ENCODE data around the gene SORD. TPM values are rescaled to one million over a fixed set of nuclear protein-coding genes. Genes with fewer than 3 reads are reported as not detected.
A peak's percentile ranks its signal among the peaks of the same experiment; 100 is the strongest.
"Not testable (repeated sequence)": the region's sequence is repeated elsewhere in the genome, so short reads cannot be mapped to it uniquely, and the experiment has no call there.

The SORD gene
- 32.6 to 36.1 TPM (median 34.5 TPM) in 3 replicates for total RNA-seq

DNA sequence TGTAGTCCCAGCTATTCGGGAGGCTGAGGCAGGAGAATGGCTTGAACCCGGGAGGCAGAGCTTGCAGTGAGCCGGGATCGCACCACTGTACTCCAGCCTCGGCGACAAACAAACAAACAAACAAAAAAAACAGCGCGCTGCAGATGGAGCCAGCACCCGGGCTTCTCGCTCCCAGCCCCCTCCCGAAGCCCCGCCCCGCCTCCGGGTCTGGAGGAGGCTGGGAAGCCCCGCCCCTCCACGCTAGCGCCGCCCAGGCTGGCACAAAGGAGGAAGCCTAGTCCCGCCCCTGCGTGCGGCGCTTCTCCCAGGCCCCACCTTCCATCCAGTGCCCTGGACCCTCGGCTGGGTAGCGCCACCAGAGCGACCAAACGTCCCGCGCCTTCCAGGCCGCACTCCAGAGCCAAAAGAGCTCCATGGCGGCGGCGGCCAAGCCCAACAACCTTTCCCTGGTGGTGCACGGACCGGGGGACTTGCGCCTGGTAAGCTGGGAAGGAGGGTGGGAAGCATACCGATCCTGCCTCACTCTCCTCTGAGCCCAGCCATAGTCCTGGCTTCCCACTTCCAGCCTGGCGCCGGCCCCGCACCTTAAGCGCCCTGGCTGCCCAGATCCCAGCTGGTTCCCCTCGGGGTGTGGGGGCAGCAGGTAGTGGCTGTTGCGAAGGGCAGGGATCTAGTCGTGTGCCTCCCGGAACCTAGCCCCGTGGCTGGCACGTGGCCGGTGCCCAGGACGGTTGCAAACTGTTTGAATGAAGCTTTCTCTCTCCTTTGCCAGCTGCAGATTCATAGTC, at the start of gene SORD:
Gene SORD, plus strand, starts transcription at position 325 of the 788 bp plus-strand sequence. Its CDS starts 89 bp downstream, at position 414.
- DNase-seq (ENCODE audit: low spot score in 2 of 2, unreplicated experiment in 2 of 2): peak; percentile 94 to 97
- H3K9me3 Mint-ChIP-seq: no peaks in the 10 kb centered on the region
- TF ChIP-seq, protein P1, sequence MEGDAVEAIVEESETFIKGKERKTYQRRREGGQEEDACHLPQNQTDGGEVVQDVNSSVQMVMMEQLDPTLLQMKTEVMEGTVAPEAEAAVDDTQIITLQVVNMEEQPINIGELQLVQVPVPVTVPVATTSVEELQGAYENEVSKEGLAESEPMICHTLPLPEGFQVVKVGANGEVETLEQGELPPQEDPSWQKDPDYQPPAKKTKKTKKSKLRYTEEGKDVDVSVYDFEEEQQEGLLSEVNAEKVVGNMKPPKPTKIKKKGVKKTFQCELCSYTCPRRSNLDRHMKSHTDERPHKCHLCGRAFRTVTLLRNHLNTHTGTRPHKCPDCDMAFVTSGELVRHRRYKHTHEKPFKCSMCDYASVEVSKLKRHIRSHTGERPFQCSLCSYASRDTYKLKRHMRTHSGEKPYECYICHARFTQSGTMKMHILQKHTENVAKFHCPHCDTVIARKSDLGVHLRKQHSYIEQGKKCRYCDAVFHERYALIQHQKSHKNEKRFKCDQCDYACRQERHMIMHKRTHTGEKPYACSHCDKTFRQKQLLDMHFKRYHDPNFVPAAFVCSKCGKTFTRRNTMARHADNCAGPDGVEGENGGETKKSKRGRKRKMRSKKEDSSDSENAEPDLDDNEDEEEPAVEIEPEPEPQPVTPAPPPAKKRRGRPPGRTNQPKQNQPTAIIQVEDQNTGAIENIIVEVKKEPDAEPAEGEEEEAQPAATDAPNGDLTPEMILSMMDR (IDR thresholded peaks at IDR 0.05; ENCODE audit: unreplicated experiment): no peak
- peaks cover 17% of the 10 kb centered on the region for H3K4me1 Mint-ChIP-seq
- H3K36me3 Mint-ChIP-seq: no peaks in the 10 kb centered on the region
- H3K27me3 Mint-ChIP-seq (ENCODE audit: low read depth): peaks cover 23% of the 10 kb centered on the region
- peak within 1 kb of the TSS; percentile 67 for H3K27ac Mint-ChIP-seq
- H3K4me3 Mint-ChIP-seq: peak within 1 kb of the TSS; percentile 87

DNA sequence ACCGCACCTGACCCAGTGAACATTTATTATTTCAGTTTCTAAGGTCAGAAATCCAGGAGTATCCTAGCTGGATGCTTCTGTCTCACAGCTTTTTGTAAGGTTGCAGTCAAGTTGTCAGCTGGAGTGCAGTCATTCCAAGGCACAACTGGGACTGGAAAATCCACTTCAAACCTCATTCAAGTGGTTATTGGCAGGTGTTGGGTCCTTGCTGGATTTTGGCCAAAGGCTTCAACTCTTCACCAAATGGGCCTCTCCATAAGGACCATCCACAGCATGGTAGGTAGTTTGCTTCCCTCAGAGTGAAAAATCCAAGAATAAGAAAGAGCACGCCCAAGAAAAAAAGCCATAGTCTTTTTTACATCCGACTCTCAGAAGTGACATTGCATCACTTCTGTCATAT, 46.8 kb upstream of the SORD start:
- not testable (repeated sequence) for H3K27me3 Mint-ChIP-seq (ENCODE audit: low read depth); H3K9me3 Mint-ChIP-seq; H3K27ac Mint-ChIP-seq; H3K36me3 Mint-ChIP-seq; H3K4me1 Mint-ChIP-seq; DNase-seq (ENCODE audit: low spot score in 2 of 2, unreplicated experiment in 2 of 2); H3K4me3 Mint-ChIP-seq

DNA sequence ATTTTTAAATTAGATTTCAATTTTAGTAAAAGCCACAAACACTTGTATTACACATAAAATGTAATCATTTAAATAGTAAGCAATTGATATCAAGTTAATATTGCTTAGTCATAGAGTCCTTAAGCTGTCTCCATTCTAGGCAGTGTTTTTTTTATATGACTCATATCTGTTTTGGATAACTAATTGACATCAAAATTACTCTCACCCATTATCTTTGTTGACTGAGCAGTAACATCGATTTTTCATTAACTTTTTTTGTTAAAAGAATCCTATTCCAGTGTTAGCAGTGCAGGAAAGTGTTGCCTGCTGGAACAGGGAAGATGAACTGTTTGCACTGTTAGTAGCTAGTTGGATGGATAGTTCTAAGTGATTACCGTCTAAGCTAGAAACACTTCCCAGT, 45.2 kb upstream of the SORD start:
- not testable (repeated sequence) for H3K9me3 Mint-ChIP-seq; H3K36me3 Mint-ChIP-seq; DNase-seq (ENCODE audit: low spot score in 2 of 2, unreplicated experiment in 2 of 2); H3K4me3 Mint-ChIP-seq; H3K4me1 Mint-ChIP-seq; H3K27ac Mint-ChIP-seq; H3K27me3 Mint-ChIP-seq (ENCODE audit: low read depth)

DNA sequence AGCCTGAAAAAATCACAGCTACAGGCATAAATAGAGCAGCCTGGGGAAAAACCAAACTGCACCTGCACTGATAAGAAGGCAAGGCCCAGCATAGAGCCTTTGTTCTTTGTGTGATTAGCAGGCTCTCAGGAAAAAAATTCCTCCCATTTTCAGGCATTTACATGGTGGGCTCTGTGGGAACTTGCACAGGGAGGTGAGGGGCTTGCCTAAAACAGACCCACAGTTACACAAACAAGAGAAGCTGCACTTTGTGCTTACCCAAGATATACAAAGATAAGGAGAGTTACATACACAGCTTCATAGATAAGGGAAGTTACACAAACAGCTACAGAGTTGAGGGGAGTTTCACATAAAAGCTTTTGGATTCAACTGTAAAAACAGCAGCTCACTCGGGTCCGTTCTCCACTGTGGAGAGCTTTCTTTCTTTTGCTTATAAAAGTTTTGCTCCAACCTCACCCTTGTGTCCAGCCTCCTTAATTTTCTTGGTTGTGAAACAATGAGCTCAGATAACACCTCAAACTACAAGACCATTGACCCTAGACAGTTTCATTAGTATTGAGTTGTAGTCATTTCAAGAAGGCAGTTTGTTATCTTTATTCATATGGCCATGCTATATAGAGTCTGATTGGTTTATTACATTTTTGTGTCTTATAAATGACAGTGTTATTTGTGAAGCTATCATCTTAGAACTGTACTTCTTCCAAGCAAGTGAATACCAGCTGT, 43.2 kb upstream of the SORD start:
- H3K27ac Mint-ChIP-seq: peak overlapping the region; percentile 56
- H3K4me1 Mint-ChIP-seq; H3K27me3 Mint-ChIP-seq (ENCODE audit: low read depth); H3K9me3 Mint-ChIP-seq; DNase-seq (ENCODE audit: low spot score in 2 of 2, unreplicated experiment in 2 of 2); H3K36me3 Mint-ChIP-seq; H3K4me3 Mint-ChIP-seq: not testable (repeated sequence)

DNA sequence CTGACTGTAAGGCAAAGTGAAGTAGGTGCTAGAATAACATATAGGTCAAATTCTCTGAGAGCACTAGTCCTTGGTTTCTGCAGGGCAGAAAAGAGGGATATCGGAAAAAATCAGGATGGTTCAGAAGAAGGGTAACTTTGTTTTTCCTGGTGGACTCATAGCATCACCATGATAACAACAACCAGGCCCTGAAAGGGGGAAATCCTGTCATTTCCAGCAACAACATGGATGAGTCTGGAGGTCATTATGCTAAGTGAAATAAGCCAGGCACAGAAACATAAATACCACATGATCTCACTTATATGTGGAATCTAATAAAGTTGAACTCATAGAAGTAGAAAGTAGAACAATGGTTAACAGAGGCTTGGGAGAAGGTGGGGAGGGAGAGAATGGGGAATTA, 38.9 kb upstream of the SORD start:
- H3K4me3 Mint-ChIP-seq; H3K9me3 Mint-ChIP-seq; H3K36me3 Mint-ChIP-seq; H3K4me1 Mint-ChIP-seq; H3K27me3 Mint-ChIP-seq (ENCODE audit: low read depth); DNase-seq (ENCODE audit: low spot score in 2 of 2, unreplicated experiment in 2 of 2): not testable (repeated sequence)
- H3K27ac Mint-ChIP-seq: peak overlapping the region; percentile 5

DNA sequence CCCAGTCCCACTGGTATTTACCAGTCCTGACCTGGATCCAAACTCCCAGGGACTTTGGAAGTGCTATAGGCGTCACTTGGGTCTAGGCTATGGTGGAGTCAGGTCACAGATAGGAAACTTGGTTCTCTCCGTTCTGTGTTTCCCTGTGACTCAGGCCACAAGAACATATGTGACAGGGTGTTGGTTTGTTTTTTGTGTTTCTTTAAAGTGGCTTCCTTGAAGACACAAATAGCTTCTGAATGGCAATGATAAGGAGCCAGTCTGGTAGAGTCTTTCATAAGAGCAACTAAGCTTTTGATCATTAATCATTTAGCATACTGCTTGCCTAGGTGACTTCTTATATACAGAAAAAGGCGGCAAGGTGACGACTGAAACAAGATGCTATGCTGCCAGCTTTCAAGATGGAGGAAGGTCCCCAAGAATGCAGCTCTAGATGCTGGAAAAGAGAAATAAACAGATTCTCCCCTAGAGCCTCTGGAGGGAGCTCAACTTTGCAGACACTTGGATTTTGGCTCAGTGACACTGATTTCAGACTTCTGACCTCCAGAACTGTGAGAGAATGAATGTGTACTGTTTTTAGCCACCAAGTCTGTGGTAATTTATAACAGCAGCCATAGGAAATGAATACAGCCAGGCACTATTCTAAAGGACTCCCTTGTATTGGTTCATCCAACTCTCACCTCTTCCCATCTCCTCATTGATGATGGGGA, 36.5 kb upstream of the SORD start:
- H3K27me3 Mint-ChIP-seq (ENCODE audit: low read depth): peaks cover 20% of the 10 kb centered on the region
- not testable (repeated sequence) for DNase-seq (ENCODE audit: low spot score in 2 of 2, unreplicated experiment in 2 of 2); H3K4me3 Mint-ChIP-seq; H3K9me3 Mint-ChIP-seq; H3K27ac Mint-ChIP-seq; H3K4me1 Mint-ChIP-seq; H3K36me3 Mint-ChIP-seq

DNA sequence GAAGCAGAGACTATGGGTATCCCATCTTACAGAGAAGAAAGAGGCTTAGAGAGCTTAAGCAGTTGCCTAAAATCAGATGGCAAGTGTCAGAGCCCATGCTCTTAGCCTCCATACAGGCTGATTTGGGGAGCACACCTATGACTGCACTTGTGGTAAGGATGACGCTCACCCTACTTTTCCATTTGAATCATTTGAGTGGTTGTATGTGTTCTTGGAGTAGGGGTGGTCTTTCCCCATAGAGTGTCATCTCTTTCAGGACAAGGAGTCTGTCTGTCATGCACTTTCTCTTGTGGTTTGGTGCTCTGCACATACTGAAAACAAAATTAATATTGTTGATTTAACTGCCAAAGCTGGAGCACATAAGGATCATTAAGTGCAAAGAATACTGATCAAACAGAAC, 35.3 kb upstream of the SORD start:
- peaks cover 11% of the 10 kb centered on the region for H3K9me3 Mint-ChIP-seq

DNA sequence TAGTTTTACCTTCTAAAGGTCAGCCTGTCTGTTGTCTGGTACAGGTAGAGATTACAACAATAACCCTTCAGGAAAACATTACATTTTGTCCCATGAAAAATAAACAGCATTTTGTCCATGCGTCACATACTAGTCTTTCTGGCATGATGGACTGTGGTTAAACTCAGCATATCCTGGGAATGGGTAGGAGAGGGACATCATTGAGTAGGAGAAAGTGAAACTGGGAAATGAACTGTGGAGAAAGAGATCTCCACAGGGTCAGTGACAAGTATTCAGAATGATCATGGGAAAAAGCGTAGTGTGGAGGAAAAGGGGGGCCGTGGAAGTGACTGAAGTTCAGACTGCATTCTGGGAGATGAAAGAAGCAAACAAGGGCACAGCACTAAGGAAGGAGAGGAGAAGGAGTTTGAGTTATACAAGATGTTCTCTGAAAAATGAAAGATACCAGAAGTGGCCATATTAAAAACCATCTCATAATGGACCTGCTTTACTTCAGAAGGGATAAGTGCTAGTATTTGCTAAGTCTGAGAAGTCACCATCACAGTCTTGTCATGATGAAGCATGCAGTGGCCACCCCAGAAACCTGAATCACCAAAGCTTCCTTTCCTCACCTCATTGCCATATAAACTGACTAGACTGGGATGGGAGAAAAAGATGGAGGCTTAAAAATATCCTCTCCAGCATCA, 34.7 kb upstream of the SORD start:
- not testable (repeated sequence) for H3K4me3 Mint-ChIP-seq; DNase-seq (ENCODE audit: low spot score in 2 of 2, unreplicated experiment in 2 of 2); H3K4me1 Mint-ChIP-seq; H3K27ac Mint-ChIP-seq; H3K36me3 Mint-ChIP-seq
- Mint-ChIP-seq H3K27me3 (ENCODE audit: low read depth) (peaks cover 35% of the 10 kb centered on the region), H3K9me3 (peaks cover 15% of the 10 kb centered on the region)

More for the DNA sequence above, 35.3 kb upstream of the SORD start:
- not testable (repeated sequence) for DNase-seq (ENCODE audit: low spot score in 2 of 2, unreplicated experiment in 2 of 2); H3K4me1 Mint-ChIP-seq; H3K27ac Mint-ChIP-seq; H3K4me3 Mint-ChIP-seq; H3K36me3 Mint-ChIP-seq
- H3K27me3 Mint-ChIP-seq (ENCODE audit: low read depth): peaks cover 29% of the 10 kb centered on the region

DNA sequence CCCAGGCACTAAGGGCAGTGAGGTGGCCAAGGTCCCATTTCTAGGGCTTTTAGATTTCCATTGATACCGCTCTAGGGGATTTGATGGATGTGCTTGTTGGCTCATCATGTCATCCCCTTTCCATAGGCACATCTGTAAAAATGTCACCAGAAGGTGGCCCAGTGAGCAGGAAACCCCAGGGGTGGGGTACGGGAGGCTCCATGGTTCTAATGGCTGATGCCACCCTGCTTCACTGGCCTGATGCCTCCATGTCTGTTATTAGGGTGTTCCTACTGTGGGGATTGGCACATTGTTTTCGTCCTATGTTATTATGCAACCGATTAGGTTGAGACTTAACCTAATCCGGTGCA, 34.1 kb upstream of the SORD start:
- Mint-ChIP-seq H3K27me3 (ENCODE audit: low read depth) (peaks cover 40% of the 10 kb centered on the region), H3K9me3 (peaks cover 15% of the 10 kb centered on the region)
- DNase-seq (ENCODE audit: low spot score in 2 of 2, unreplicated experiment in 2 of 2); H3K4me3 Mint-ChIP-seq; H3K4me1 Mint-ChIP-seq; H3K27ac Mint-ChIP-seq; H3K36me3 Mint-ChIP-seq: not testable (repeated sequence)

DNA sequence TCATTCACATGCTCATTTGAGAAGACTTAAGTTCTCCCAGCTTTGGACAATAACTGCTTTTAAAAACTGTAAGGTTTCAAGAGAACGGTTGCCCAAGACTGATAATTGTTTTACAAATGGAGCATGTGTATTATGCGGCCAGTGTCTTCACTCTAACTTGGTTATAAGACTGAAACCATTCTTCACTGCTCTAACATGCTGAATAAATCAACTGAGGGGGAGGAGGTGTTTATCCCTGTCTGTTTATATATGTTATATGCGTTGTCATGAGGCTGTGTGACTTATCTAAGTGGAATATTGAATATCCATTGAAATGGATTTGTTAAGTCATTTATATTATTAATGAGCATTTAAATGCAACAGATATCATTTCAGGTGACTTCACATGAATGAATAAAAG, 25.4 kb upstream of the SORD start:
- peaks cover 50% of the 10 kb centered on the region for H3K27me3 Mint-ChIP-seq (ENCODE audit: low read depth)
- not testable (repeated sequence) for H3K9me3 Mint-ChIP-seq; H3K27ac Mint-ChIP-seq; DNase-seq (ENCODE audit: low spot score in 2 of 2, unreplicated experiment in 2 of 2); H3K4me3 Mint-ChIP-seq; H3K36me3 Mint-ChIP-seq; H3K4me1 Mint-ChIP-seq

Data from mesothelial cell of epicardium (in vitro differentiated cells).